ENCODE data around the gene BORCS8. TPM values are rescaled to one million over a fixed set of nuclear protein-coding genes. Genes with fewer than 3 reads are reported as not detected.

BORCS8 gene
- total RNA-seq, 2 donors from 2014 or later: 27.9 to 28.4 TPM

DNA sequence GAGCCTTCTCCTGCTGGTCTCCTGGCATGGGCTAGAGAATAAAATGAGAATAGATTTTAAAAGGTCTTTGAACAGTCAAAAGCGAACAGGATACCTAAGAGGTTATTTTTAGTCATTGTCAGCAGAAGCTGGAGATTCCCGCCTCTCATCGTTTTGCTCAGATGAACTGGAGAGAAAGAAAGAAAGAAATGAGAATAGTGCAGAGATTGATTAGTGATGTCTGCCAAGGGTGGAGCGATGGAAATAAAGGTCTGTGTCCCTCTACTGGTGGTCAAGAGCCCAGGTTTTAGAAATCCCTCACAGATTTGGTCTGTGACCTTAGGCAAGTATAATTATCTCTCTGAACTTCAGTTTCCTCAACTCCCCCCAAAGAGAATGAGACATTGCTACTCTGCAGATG is 25.1 kb upstream of the BORCS8 start:
- no peak for ATAC-seq
- no peak for DNase-seq
- intact Hi-C loops (cut with DNase I, micrococcal nuclease): no loop called here

DNA sequence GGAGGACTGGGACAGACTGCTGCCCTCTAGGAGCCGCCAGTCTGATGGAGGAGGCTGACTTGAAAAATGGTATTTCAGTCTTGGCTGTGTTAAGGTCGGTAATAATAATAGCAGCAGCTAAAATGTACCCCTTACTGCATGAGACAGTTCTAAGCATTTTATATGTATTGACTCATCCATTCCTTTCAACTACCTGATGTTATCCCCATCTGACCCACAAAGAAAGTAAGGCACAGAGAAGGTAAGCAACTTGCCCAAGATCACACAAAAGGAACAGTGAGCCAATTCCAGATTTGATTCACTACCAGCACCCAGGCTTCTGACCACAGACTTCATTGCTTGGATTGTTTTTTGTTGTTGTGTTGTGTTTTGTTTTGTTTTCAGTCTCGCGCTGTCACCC is 23.8 kb upstream of the BORCS8 start:
- no peak for DNase-seq
- no peak for ATAC-seq
- intact Hi-C loops (cut with DNase I, micrococcal nuclease): no loop called here

DNA sequence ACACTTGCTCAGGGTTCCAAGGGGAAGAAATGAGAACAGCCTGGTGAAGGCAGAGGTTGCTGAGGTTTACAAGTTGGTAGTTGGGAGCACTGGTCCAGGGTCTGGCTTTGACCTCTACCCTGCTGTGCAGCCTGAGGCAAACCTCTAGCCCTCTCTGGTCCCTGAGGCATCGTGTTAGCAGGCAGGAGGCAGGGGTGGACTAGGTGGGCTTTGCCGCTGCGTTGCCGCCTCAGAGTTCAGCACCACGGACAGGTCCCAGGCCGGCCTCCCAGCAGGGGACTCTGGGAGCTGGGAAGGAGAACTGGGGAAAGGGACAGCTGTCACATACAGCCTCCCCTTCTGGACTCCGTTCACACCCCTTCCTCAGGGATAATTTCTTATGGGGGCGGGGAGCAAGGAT is 22.9 kb upstream of the BORCS8 start:
- intact Hi-C loops (cut with DNase I, micrococcal nuclease): no loop called here
- DNase-seq (no peak), ATAC-seq (peak; percentile 57)

DNA sequence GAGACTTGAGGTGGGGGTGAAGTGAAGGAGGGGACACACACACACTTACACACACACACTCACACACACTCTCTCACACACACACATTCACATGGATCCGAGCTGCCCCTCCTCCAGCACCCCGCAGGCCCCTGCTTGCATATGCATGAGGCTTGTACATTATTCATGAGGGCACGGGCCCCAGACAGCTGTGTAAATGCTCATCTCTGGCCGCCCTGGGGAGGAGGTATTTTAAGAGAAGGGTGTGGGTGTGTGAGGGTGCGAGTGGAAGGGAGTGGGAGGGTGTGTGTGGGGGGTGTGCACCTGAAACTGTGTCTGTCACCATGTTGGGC is 22.2 kb upstream of the BORCS8 start:
- intact Hi-C loops (cut with DNase I, micrococcal nuclease): no loop called here
- no peak for DNase-seq
- no peak for ATAC-seq

DNA sequence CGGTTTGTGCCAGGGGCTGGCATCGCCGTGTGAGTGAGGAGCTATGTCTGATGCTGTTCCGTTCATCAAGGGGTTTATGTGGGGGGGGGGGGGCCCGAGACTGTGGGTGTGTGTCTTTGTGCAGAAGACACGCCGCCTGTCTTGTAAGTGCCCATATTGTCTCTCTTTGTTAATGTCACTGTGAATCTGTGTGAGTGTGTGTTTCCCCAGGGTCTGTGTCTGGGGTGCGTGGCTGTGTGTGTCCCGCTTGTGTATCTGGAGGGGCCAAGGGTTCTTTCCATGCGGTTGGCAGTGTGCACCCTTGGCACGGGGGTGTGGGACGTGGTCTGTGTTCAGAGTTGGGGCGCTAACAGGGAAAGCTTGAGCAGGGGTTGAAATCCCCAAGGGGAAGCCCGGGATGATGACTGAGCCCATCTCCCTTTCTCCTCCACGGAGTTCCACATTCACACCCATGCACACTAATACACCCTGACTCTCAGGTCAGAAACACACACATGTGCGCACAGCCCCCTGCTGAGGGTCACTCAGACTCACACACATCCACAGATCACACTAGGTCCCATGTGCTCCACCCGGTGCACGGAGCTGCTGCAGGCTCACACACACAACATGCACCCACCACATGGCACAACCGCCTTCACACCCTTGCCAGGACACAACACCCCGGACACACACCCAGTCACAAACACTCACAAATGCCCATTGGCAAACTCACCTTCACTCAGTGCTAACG is 21.6 kb upstream of the BORCS8 start:
- no peak for ATAC-seq
- intact Hi-C loops (cut with DNase I, micrococcal nuclease): no loop called here
- no peak for DNase-seq

DNA sequence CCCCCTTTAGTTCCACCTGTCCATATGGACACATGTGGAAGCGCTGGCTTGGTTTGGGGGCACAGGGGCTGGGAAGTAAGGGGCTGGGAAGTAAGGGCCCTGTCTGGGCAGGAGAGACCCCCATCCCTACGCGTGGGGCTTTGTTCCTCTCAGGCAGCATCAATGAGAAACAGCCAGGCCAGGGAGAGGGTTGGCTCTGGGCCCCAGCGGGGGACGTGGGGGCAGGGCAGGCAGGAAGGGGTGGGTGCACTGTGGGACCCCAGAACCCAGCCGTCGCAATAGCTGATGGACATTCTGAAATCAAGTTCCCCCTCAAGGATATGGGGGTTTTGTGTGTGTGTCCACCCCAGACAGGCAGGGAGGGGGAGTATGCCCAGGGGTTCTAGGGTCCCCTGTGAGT is 21.0 kb upstream of the BORCS8 start:
- DNase-seq (no peak), ATAC-seq (no peak)
- intact Hi-C loops (cut with DNase I, micrococcal nuclease): no loop called here

DNA sequence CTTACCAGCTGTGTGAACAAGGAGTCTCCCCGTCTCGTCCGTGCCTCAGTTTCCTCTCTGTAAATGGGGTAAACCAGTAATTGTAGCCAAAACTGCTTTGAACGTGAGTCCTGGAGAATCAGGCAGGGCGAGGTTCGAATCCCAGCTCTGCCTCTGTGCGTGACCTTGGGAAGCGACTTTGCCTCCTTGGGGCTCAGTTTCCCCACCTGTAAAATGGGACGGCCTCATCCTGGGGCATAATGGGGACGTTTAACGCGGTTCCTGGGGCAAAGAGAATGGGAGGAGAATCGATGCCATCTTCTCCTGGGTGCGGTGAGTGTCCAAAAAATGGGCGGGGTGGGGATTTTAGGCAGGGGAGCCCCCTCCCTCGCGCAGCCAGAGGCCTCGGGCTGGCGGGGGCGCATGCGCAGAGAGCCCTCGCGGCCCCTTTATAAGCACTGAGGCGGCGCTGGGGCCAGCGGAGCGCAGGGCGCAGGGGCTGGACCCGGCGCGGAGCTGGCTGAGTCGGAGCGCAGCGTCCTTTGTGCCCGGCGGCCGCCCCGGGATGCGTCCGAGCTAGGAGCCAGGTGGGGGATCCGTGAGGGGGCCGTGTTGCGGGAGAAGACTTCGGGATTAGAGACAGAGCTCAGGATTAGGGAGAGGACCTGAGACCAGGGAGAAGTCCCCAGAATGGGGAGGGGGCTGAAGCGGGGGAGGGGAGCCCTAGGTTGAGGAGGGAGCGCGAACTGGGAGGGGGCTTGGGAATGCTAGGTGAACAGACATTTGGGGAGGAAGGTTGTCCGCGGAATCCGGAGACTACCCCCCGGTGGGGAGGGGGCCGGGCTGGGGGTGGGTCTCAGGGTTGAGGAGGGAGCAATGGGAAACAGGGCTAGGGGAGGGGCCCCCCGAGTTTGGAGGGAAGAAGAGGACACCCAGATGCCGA is 19.8 kb upstream of the BORCS8 start, which contains the start of gene NCAN:
NCAN (plus strand) TSS at position 460 of the 922 bp plus-strand sequence. CDS start 4,996 bp downstream, outside the sequence.
- DNase-seq (no peak), ATAC-seq (no peak)
- intact Hi-C loops (cut with DNase I, micrococcal nuclease): no loop called here

DNA sequence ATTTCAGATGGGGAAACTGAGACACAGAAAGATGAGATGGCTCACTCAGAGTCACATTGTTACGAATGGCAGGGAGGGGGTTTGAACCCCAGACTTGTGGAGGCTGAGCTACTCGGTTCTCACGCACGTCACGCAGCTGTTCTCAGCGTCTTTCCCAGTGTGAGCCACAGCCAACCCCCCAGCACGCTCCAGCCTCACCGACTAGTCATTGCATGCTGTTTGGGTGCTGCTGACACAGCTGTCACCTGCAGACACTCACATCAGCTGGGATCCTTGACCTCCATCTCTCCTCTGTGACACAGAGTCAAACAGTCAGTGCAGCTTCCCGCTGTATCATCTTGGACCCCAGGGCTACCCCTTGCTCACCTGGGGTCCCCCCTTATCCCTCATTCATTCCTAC is 17.4 kb upstream of the BORCS8 start:
- no peak for ATAC-seq

DNA sequence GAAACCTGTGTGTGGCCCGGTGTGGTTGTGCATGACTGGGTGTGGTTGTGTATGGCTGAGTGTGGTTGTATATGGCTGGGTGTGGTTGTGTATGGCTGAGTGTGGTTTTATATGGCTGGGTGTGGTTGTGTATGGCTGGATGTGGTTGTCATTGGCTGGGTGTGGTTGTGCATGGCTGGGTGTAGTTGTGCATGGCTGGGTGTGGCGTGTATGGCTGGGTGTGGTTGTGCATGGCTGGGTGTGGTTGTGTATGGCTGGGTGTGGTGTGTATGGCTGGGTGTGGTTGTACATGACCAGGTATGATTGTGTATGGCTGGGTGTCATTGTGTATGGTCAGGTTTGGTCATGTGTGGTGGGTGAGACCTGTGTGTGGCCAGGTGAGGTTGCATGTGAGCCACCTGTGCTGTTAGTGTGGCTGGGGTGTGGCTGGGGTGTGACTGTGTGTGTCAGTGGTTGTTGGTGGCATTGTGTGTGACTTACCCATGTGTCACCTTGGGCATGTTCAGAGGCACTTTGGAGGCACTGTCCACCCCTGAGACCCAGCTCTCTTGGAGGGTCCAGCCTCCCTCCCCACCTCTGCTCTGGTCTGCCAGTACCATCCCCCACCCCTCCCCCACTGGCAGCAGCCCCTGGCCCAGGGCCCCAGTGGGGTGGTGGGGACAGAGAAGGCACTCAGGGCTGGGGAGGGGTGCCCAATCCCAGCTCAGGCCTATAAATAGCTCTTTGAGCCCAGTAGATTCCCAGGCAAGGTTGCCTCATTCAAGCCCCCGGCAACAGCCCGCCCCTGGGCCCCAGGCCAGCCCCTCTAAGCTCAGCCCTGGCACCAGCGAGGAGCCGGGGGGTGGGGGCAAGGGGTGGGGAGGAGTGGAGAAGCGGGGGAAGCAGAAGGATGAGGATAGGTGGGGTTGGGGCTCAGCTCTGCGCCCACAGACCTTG is 16.0 kb upstream of the BORCS8 start:
- no peak for DNase-seq

More for the DNA sequence above, 17.4 kb upstream of the BORCS8 start:
- DNase-seq: no peak
- intact Hi-C loops (cut with DNase I, micrococcal nuclease): no loop called here

DNA sequence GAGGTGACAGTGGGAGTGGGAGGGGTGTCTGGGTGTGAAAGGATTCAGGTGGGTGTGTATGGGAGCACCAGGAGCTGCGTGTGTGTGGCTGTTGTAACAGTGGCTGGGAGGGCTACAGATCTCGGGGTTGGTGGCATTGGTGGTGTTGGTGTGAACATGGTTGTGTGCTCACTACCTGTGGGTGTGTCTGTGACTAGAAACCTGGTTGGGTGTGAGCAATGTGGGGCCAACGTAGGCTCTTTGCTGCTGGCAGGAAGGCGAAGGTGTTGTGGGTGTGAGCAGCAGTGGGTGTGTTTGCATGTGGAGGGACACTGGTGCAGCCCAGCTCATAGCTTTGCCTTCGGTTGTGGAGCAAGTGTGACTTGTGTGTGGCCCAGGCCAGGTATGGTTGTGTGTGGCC is 15.0 kb upstream of the BORCS8 start:
- DNase-seq (no peak), ATAC-seq (no peak)
- intact Hi-C loops (cut with DNase I, micrococcal nuclease): no loop called here

More for the DNA sequence above, 16.0 kb upstream of the BORCS8 start:
- ATAC-seq: peak; percentile 38
- intact Hi-C loops (cut with DNase I, micrococcal nuclease): no loop called here

DNA sequence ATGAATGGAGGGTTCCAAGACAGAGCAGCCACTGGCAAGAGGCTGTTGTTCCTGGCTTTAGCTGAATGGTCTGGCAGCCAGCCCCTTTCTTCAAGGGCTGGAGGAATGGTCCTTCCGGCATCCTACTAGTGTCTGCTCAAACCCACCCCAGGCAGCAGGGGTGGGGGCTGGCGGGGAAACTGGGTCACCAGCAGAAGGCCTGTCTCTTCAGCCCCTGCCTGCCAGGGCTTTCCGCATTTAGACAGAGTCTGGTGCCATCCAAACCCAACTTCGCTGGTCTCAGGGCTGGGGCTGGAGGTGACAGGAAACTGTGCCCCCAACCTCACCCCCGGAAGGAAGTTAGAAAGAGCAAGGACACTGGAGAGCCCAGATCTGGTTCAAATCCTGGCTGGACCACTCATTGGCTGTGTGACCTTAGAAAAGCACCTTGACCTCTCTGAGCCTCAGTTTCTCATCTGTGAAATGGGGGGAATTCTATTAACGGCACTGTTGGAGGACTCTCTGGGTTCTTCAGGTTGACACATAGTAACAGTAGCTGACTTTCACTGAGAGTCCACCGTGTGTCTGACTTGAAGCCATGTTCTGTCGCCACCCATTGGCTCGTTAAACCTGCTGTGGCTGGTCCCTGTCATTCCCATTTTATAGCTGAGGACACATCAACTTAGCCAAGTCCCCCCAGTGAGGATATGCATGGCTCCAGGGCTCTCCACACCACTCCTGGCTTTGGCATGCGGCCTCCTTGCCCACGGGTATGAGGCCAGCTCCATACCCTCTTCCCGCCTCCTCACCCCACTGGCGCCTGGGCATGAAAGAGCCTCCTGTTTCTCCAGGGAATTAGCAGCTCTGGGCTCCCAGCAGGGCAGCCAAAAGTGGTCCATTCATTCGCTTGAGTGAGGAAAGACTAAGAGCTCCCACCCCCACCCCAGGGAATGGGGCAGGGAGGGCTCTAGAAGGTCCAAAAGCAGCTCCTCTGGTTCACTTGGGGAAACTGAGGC is 13.8 kb upstream of the BORCS8 start:
- DNase-seq (no peak), ATAC-seq (no peak)
- intact Hi-C loops (cut with DNase I, micrococcal nuclease): no loop called here

DNA sequence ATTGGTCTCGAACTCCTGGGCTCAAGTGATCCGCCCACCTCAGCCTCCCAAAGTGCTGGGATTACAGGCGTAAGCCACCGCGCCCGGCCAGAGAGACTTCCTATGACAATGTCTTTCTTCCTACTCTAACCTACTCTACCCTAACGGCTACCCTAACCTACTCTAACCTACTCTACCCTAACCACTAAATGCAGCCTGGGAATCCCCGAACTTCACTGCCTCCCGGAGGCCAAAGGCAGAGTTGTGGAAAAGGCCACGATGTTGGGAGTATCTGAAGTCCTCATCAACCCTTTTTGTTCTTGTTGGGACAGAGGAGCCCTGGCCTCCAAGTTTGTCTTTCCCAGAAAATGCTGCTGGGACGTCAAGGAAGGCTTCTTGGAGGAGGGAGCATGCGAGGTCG is 12.2 kb upstream of the BORCS8 start:
- DNase-seq: no peak
- intact Hi-C loops (cut with DNase I, micrococcal nuclease): no loop called here
- no peak for ATAC-seq

DNA sequence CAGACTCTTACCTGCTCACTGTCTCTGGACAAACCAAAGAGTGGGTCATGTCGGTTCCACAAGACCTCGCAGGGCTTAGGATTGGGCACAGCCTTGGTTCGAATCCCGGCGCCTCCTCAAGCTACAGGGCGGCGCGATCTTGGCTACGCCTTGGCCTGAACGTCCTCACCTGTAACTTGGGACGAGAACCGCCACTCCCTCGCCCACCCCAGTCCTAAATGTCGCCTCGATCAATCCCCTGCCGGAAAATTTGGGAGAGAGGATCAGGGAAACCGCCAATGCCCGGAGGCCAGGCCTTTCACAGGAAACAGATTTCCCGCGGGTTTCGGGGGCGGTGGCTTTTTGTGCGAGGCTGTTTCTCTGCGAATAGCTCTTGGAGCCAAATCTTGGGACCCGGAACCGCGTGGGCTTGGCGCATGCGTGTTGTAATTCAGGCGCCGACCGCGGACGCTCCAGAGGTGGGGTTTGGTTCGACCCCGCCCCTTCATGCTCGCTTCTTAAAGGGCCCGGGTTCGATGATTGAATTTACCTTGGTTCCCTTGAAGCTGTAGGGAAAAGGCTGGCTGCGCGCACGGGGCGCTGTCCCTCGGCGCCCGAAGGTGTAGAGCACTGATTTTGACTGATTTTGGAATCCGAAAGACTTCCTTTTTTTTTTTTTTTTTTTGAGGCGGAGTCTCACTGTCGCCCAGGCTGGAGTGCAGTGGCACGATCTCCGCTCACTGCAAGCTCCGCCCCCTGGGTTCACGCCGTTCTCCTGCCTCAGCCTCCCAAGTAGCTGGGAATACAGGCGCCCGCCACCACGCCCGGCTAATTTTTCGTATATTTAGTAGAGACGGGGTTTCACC is 11.3 kb upstream of the BORCS8 start, which contains the start of gene NR2C2AP:
NR2C2AP (minus strand) TSS at position 403 of the 845 bp plus-strand sequence; CDS start at position 49, 354 bp downstream.
- intact Hi-C loops (cut with DNase I, micrococcal nuclease): no loop called here
- peak; percentile 91 to 96 for DNase-seq
- peak; percentile 93 for ATAC-seq

DNA sequence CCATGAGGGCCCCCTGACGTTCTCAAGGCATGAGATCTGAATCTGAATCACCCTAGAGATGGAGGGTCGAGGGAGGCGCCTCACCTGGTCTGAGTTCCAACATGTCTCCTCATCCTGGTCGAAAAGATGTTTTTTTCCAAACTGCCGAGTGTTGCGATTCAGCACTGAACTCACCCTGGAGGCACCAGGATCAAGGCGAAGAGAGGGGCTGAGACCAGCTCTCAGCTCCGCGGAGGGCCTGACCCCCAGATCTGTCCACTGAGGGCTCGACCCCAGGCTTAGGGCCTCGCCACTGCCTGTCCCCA is 10.7 kb upstream of the BORCS8 start:
- ATAC-seq (no peak), DNase-seq (no peak)
- intact Hi-C loops (cut with DNase I, micrococcal nuclease): no loop called here

DNA sequence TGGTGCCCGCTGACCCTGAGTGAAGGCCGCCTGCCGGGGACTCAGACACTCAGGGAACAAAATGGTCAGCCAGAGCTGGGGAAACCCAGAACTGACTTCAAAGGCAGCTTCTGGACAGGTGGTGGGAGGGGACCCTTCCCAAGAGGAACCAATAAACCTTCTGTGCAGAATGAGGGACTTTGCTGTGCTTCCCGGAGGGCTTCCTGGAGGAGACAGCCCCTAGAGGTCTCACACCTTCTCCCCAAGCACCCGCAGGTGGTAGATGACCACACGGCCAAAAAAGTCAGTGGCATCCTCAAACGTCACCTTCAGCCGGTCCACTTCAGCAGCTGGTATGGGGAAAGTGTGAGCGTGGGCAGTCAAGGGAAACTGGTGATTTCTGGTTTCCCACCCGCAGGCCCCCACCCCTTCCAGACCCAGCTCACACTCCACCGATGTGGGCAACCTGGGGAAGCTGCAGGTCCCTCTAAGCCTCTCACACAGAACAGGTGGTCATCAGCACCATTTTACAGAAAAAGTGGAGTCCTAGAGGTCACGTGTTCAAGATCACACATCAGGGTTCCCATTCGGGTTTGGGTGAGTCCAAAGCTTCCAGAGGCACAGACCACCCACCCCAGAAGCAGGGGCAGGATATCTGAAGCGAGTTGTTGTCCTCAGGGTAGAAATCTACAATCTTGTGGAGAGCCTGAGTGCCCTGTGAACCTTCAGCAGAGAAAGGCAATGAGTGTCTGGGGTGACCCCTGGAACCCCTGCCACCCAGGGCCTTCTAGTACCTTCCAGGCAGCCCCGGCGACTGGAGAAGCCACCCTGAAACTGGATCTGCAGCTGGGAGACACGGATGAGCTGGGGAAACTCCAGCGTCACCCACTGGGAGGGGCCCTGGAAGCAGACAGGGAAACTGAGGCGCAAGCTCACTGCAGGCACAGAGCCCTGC is 10.0 kb upstream of the BORCS8 start:
- DNase-seq (no peak), ATAC-seq (peak; percentile 1)
- intact Hi-C loops (cut with DNase I, micrococcal nuclease): no loop called here

DNA sequence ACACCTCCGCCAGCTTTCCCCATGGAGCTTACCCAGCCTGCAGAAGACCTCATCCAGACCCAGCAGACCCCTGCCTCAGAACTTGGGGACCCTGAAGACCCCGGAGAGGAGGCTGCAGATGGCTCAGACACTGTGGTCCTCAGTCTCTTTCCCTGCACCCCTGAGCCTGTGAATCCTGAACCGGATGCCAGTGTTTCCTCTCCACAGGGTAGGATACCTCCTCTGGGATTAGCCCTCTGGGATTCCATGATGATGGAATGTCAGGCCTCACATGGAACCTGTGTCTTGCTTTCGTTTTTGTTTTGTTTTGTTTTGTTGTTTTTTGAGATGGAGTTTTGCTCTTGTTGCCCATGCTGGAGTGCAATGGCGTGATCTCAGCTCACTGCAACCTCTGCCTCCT is 2.0 kb upstream of the BORCS8 start:
- DNase-seq: no peak
- ATAC-seq: no peak
- intact Hi-C loops (cut with DNase I, micrococcal nuclease): loop anchor here in 1 of 2 donors (5.0 kb wide), 1 partner anchor 213 kb away; the partner anchor contains the start of gene GATAD2A
